Spleen (tissue), 7 donors: ENCODE data around the gene HNRNPR.

Experiments
- POLR2A ChIP-seq, 3 donors: fragments of 450-650 bp; IDR thresholded peaks; one replicate each; pipeline ENCODE4 v1.5.1; 2017; ENCODE audit warnings: antibody characterized with exemption in 3 of 3, mild to moderate bottlenecking in 1 of 3
- POLR2AphosphoS5 ChIP-seq, 3 donors: sonication (generic); formaldehyde crosslinking; IDR thresholded peaks; one replicate each; pipeline ENCODE4 v1.5.1; 2017; ENCODE audit warnings: antibody characterized with exemption in 3 of 3
- TF ChIP-seq, protein P1 (sequence below), 11 experiments: fragments of 200-600 bp in 7 of 11; fragments of 450-650 bp in 4 of 11; sonication (generic) in 4 of 11; IDR thresholded peaks in 8 of 11; conservative IDR thresholded peaks in 3 of 11; 1 replicate in 7 of 11; 2 replicates in 4 of 11; pipeline versions ENCODE4 v1.4.0 to v1.8.0; 2016 to 2021; ENCODE audit warnings: antibody characterized with exemption in 11 of 11, inconsistent platforms in 4 of 11, mild to moderate bottlenecking in 1 of 11
- donor health status: DM: no; HTN: no; CAD: no; lungs with moderate emphysema.
- donor health status: DM: no; HTN: no; CAD: no.
- donor health status: DM: no; HTN: no; CAD: no.

DNA sequence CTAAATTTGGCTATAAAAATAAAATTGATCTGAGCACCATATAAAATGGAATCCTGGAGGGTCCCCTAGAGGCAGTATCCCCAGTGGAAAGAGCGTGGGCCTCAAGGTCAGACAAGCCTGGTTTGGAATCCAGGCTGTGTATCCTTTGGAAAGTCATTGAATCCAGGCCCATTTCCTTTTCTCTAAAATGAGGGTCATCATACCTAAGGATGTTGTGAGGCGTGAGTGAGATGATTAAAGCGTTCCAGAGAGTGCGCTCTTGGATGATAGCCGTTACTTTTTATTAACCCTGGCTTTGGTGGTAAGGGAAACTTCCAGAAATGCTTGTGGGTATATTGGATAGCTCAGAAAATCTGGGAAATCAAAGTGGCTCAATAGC lies 26.2 kb upstream of the HNRNPR start:
- TF ChIP-seq POLR2A (IDR thresholded peaks at IDR 0.05): no peak
- TF ChIP-seq, protein P1, sequence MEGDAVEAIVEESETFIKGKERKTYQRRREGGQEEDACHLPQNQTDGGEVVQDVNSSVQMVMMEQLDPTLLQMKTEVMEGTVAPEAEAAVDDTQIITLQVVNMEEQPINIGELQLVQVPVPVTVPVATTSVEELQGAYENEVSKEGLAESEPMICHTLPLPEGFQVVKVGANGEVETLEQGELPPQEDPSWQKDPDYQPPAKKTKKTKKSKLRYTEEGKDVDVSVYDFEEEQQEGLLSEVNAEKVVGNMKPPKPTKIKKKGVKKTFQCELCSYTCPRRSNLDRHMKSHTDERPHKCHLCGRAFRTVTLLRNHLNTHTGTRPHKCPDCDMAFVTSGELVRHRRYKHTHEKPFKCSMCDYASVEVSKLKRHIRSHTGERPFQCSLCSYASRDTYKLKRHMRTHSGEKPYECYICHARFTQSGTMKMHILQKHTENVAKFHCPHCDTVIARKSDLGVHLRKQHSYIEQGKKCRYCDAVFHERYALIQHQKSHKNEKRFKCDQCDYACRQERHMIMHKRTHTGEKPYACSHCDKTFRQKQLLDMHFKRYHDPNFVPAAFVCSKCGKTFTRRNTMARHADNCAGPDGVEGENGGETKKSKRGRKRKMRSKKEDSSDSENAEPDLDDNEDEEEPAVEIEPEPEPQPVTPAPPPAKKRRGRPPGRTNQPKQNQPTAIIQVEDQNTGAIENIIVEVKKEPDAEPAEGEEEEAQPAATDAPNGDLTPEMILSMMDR (IDR thresholded peaks at IDR 0.05 in 8 of 11, conservative IDR thresholded peaks at IDR 0.05 in 3 of 11): no peak
- TF ChIP-seq POLR2AphosphoS5 (IDR thresholded peaks at IDR 0.05): no peak
